HEK293T (cell line): ENCODE measurements around the gene PTPRM.

Source experiments
- ELF4 ChIP-seq: fragments of 450-650 bp; IDR thresholded peaks from 2 replicates; pipeline ENCODE4 v1.6.1; 2017; ENCODE audit warnings: antibody characterized with exemption
- SP1 ChIP-seq: fragments of 450-650 bp; IDR thresholded peaks from 2 replicates; pipeline ENCODE4 v1.6.1; 2017
- TARDBP ChIP-seq: fragments of 450-650 bp; IDR thresholded peaks from 2 replicates; pipeline ENCODE4 v1.6.1; 2016
- ZNF384 ChIP-seq: fragments of 450-650 bp; IDR thresholded peaks from 2 replicates; pipeline ENCODE4 v1.6.1; 2016

DNA sequence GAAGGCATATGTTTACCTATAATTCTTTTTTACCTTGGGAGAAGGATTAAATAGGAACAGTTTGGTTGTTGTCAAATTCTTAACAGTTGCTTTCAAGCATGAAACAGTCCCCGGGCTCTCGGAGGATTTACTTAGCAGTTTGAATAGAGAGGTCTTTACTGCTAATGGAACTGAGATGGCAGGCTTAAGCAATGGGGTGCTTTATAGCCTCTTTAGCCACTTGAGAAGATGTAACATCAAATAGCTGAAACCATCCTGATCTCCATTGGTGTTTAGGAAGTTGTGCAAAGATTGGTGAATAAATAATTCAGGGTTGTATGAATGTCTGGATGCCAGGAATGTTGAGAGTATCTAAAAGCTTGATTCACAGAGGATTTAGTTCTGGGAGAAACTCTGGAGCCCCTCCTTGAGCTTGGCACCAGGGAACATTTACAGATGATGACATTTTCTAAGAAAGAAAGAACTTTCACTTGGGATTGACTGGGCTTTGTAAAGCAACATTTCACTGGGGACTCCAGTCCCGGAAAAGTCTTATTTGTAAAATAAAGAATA lies 51.9 kb downstream of the PTPRM start:
- no peak for TF ChIP-seq ZNF384
- no peak for TF ChIP-seq ELF4
- TF ChIP-seq TARDBP, result no peak
- no peak for TF ChIP-seq SP1
